ENCODE data around the gene LEF1. TPM values are rescaled to one million over a fixed set of nuclear protein-coding genes. Genes with fewer than 3 reads are reported as not detected.

LEF1 gene
- total RNA-seq, 1 donor from 2014 or later = 76.6 TPM

- TF ChIP-seq, protein P1, sequence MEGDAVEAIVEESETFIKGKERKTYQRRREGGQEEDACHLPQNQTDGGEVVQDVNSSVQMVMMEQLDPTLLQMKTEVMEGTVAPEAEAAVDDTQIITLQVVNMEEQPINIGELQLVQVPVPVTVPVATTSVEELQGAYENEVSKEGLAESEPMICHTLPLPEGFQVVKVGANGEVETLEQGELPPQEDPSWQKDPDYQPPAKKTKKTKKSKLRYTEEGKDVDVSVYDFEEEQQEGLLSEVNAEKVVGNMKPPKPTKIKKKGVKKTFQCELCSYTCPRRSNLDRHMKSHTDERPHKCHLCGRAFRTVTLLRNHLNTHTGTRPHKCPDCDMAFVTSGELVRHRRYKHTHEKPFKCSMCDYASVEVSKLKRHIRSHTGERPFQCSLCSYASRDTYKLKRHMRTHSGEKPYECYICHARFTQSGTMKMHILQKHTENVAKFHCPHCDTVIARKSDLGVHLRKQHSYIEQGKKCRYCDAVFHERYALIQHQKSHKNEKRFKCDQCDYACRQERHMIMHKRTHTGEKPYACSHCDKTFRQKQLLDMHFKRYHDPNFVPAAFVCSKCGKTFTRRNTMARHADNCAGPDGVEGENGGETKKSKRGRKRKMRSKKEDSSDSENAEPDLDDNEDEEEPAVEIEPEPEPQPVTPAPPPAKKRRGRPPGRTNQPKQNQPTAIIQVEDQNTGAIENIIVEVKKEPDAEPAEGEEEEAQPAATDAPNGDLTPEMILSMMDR (IDR thresholded peaks at IDR 0.05; ENCODE audit: unreplicated experiment) = no peak
- peaks cover 4% of the 10 kb centered on the region for H3K36me3 Mint-ChIP-seq
- H3K4me1 Mint-ChIP-seq = peaks cover 27% of the 10 kb centered on the region
- H3K27me3 Mint-ChIP-seq (ENCODE audit: low read depth) = no peaks in the 10 kb centered on the region
- H3K4me3 Mint-ChIP-seq = no peak overlapping the region
- H3K27ac Mint-ChIP-seq = no peak overlapping the region
- no peak for DNase-seq (ENCODE audit: low spot score in 2 of 2, unreplicated experiment in 2 of 2)
- no peaks in the 10 kb centered on the region for H3K9me3 Mint-ChIP-seq
Observed at GRCh38 chr4:108099838-108100237, 68.9 kb downstream of the LEF1 start.

- Mint-ChIP-seq H3K4me3 (no peak overlapping the region), H3K36me3 (peaks cover 4% of the 10 kb centered on the region), H3K4me1 (peaks cover 21% of the 10 kb centered on the region), H3K27ac (peak overlapping the region; percentile 3), H3K9me3 (no peaks in the 10 kb centered on the region), H3K27me3 (ENCODE audit: low read depth) (no peaks in the 10 kb centered on the region)
- DNase-seq (ENCODE audit: low spot score in 2 of 2, unreplicated experiment in 2 of 2) = no peak
- TF ChIP-seq, protein P1 (IDR thresholded peaks at IDR 0.05; ENCODE audit: unreplicated experiment) = no peak
Observed at GRCh38 chr4:108097990-108098553, 70.7 kb downstream of the LEF1 start.

DNA sequence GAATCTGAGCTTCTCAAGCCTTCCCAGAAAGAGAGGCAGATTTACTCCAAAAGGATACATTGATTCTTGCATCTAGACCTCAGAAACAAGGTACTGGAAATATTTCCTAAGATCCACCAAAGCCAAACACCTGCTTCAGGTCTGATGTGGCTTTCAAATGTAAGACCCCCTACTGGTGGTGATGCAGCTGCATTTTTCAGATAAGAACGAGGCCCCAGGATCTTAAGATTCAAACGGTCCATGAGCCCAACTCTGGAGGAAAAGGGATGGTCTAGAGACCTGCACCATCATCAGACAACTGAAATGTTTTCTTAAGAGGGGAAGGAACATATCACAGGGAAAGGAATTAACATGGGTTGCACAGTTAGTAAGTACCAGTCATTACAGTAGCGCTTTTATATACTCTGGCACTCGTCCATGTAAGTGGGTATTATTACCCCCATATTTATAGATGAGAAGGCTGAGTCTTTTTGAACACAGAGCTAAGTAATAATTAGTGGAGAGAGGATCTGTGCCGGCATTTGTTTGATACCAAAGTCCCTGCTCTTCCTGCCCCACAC lies 73.7 kb downstream of the LEF1 start:
- H3K27me3 Mint-ChIP-seq (ENCODE audit: low read depth) = no peaks in the 10 kb centered on the region
- no peak overlapping the region for H3K27ac Mint-ChIP-seq
- TF ChIP-seq, protein P1 (IDR thresholded peaks at IDR 0.05; ENCODE audit: unreplicated experiment) = no peak
- no peak for DNase-seq (ENCODE audit: low spot score in 2 of 2, unreplicated experiment in 2 of 2)
- H3K4me1 Mint-ChIP-seq = no peaks in the 10 kb centered on the region
- no peaks in the 10 kb centered on the region for H3K9me3 Mint-ChIP-seq
- peaks cover 4% of the 10 kb centered on the region for H3K36me3 Mint-ChIP-seq
- H3K4me3 Mint-ChIP-seq = no peak overlapping the region

GRCh38 chr4:108094131-108094530 lies 74.6 kb downstream of the LEF1 start:
- TF ChIP-seq, protein P1 (IDR thresholded peaks at IDR 0.05; ENCODE audit: unreplicated experiment) = no peak
- no peak overlapping the region for H3K4me3 Mint-ChIP-seq
- no peak for DNase-seq (ENCODE audit: low spot score in 2 of 2, unreplicated experiment in 2 of 2)
- H3K4me1 Mint-ChIP-seq = no peaks in the 10 kb centered on the region
- no peak overlapping the region for H3K27ac Mint-ChIP-seq
- H3K9me3 Mint-ChIP-seq = no peaks in the 10 kb centered on the region
- no peaks in the 10 kb centered on the region for H3K27me3 Mint-ChIP-seq (ENCODE audit: low read depth)
- peaks cover 4% of the 10 kb centered on the region for H3K36me3 Mint-ChIP-seq

GRCh38 chr4:108092288-108092687 lies 76.4 kb downstream of the LEF1 start:
- H3K9me3 Mint-ChIP-seq = no peaks in the 10 kb centered on the region
- H3K36me3 Mint-ChIP-seq = peaks cover 13% of the 10 kb centered on the region
- no peaks in the 10 kb centered on the region for H3K4me1 Mint-ChIP-seq
- H3K4me3 Mint-ChIP-seq = no peak overlapping the region
- no peaks in the 10 kb centered on the region for H3K27me3 Mint-ChIP-seq (ENCODE audit: low read depth)
- H3K27ac Mint-ChIP-seq = no peak overlapping the region
- TF ChIP-seq, protein P1 (IDR thresholded peaks at IDR 0.05; ENCODE audit: unreplicated experiment) = no peak
- DNase-seq (ENCODE audit: low spot score in 2 of 2, unreplicated experiment in 2 of 2) = no peak

Data from mesothelial cell of epicardium (in vitro differentiated cells).